BJ (cell line): Measurements from ENCODE around the gene ANLN. TPM values are rescaled to one million over a fixed set of nuclear protein-coding genes. Genes with fewer than 3 reads are reported as not detected.

Experiments
- CTCF ChIA-PET: fragments of 350-600 bp; formaldehyde crosslinking; extraction: SDS; loops from one replicate; lab custom pipeline; 2021; ENCODE audit warnings: antibody characterized with exemption, inconsistent platforms; lab: Yijun Ruan, JAX
- POLR2A ChIA-PET: fragments of 300-600 bp; sonication (Branson Sonifier 250); formaldehyde crosslinking; extraction: SDS; loops from one replicate; lab custom pipeline; 2021; ENCODE audit warnings: antibody characterized with exemption; lab: Charles Lee
- DNase-seq: peaks from one replicate; pipeline ENCODE4 v3.0.0-alpha.2; 2011; ENCODE audit warnings: low read depth
- H3K27me3 ChIP-seq: 2 replicates; pipeline ENCODE4 v1.6.0; 2011; ENCODE audit warnings: low read length; ENCODE audit not compliant: control insufficient read depth, insufficient read depth
- H3K36me3 ChIP-seq: 2 replicates; pipeline ENCODE4 v1.5.1; 2011; ENCODE audit warnings: low read length; ENCODE audit not compliant: control insufficient read depth, insufficient read depth
- H3K4me3 ChIP-seq: 2 replicates; pipeline ENCODE4 v1.5.1; 2011; ENCODE audit warnings: low read depth, mild to moderate bottlenecking, control low read depth, low read length
- CTCF ChIP-seq: IDR thresholded peaks from 2 replicates; pipeline ENCODE4 v1.5.1; 2011; ENCODE audit warnings: low read depth, mild to moderate bottlenecking, control low read depth, inconsistent platforms, low read length, moderate library complexity; ENCODE audit not compliant: insufficient read depth
- polyA plus RNA-seq: library from polyadenylated mRNA; depleted of rRNA; stranded (reverse); fragments of >200 nt; gene quantifications from 2 replicates; pipeline ENCODE4 v1.2.3, GENCODE V29; 2011

ANLN gene
- polyA plus RNA-seq, 1 experiment: 63.3 TPM

DNA sequence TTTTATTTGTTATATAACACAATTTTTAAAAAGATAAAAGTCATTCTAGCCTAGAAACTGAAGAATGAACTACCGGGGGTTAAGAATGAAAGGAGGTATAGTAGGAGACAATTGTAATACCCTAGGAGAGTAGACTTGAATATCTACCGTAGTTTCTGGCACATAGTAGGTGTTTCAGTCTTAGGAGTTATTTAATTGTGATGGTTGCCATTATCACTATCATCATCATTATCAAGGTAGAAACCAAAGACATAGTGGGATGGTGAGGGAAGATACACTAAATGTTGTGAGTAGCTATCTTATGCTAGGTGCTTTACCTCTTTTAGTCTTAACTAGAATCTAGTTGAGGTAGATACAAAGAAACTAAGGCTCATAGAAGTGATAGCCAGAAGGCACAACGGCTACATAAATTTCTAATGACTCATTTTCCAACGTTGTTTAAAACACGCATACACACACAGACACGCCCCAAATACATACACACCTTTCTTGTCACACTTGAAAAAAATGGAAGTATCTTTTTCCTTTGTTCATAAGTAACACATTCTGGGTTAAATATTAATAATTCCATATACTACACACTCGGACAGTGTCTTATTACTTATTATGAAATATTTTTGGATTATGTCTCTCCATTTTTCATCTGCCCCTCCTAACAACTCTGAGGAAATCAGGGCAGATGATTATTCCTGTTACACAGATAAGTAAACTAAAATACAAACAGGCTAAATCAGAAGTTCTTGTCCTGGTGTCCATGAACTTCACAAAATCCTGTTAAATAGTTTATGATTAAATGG is 2.0 kb upstream of the ANLN start:
- H3K27me3 ChIP-seq: no peaks in the 10 kb centered on the region
- no peak for DNase-seq
- H3K36me3 ChIP-seq: no peaks in the 10 kb centered on the region
- ChIA-PET CTCF (interaction anchor here (1.4 to 1.9 kb wide), 2 partner anchors 20 to 21 kb away, joined by 4 to 18 read pairs; a partner anchor contains a TSS), POLR2A (no interaction called here)
- H3K4me3 ChIP-seq: no peak overlapping the region
- no peak for TF ChIP-seq CTCF

GRCh38 chr7:36388423-36388822 is 1.2 kb upstream of the ANLN start:
- DNase-seq: no peak
- no peaks in the 10 kb centered on the region for H3K36me3 ChIP-seq
- ChIA-PET POLR2A (no interaction called here), CTCF (interaction anchor here (1.9 kb wide), 1 partner anchor 22 kb away, joined by 18 read pairs; a partner anchor contains a TSS)
- no peak overlapping the region for H3K4me3 ChIP-seq
- no peak for TF ChIP-seq CTCF
- H3K27me3 ChIP-seq: no peaks in the 10 kb centered on the region

GRCh38 chr7:36390199-36391090 is 783 bp downstream of the ANLN start:
- 0 out of 2 replicates have a peak, but pooled peaks have one; percentile 6 for TF ChIP-seq CTCF
- CTCF ChIA-PET: no interaction called here
- DNase-seq: peak; percentile 36
- peak overlapping the region; percentile 90 for H3K4me3 ChIP-seq
- H3K36me3 ChIP-seq: no peaks in the 10 kb centered on the region
- no peaks in the 10 kb centered on the region for H3K27me3 ChIP-seq
- POLR2A ChIA-PET: interaction anchor here (0.6 to 1.0 kb wide), 2 partner anchors 10 to 17 kb away, joined by 3 read pairs; no protein-coding TSS in a partner anchor

- H3K27me3 ChIP-seq: no peaks in the 10 kb centered on the region
- CTCF ChIA-PET: interaction anchor here (1.4 to 2.6 kb wide), 3 partner anchors 9 to 50 kb away, joined by 4 to 11 read pairs (median 8); a partner anchor contains a TSS
- POLR2A ChIA-PET: no interaction called here
- H3K4me3 ChIP-seq: peak overlapping the region; percentile 90
- no peak for TF ChIP-seq CTCF
- DNase-seq: no peak
- no peaks in the 10 kb centered on the region for H3K36me3 ChIP-seq
Measured at GRCh38 chr7:36391436-36392198, 2.0 kb downstream of the ANLN start.
